Thyroid gland (tissue), 4 donors: Measurements from ENCODE around the gene MTF1.

Source experiments
- POLR2A ChIP-seq, 2 donors: fragments of 450-650 bp; IDR thresholded peaks; one replicate each; pipeline ENCODE4 v1.6.1; 2017; ENCODE audit warnings: antibody characterized with exemption in 2 of 2, mild to moderate bottlenecking in 2 of 2, moderate library complexity in 1 of 2
- TF ChIP-seq, protein P1 (sequence below), 6 experiments: fragments of 200-600 bp in 3 of 6; fragments of 450-650 bp in 3 of 6; sonication (generic) in 3 of 6; IDR thresholded peaks; one replicate each; pipeline ENCODE4 v1.5.1; 2016 to 2019; ENCODE audit warnings: antibody characterized with exemption in 6 of 6, mild to moderate bottlenecking in 2 of 6, inconsistent platforms in 1 of 6, moderate library complexity in 1 of 6

DNA sequence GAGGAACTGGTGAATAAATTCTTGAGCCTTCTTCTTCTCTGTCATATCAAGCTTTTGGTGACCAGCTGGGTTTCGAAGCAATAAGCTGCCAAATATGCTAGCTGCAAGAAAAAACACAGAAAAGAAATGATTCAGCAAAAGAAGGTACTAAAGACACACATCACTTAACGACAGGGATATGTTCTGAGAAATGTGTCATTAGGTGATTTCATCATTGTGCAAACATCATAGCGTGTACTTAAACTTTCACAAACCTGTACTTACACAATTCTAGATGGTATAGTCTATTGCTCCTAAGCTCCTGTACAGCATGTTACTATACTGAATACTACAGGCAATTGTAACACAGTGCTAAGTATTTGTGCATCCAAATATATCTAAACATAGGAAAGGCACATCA lies 2.9 kb upstream of the MTF1 start:
- TF ChIP-seq, protein P1, sequence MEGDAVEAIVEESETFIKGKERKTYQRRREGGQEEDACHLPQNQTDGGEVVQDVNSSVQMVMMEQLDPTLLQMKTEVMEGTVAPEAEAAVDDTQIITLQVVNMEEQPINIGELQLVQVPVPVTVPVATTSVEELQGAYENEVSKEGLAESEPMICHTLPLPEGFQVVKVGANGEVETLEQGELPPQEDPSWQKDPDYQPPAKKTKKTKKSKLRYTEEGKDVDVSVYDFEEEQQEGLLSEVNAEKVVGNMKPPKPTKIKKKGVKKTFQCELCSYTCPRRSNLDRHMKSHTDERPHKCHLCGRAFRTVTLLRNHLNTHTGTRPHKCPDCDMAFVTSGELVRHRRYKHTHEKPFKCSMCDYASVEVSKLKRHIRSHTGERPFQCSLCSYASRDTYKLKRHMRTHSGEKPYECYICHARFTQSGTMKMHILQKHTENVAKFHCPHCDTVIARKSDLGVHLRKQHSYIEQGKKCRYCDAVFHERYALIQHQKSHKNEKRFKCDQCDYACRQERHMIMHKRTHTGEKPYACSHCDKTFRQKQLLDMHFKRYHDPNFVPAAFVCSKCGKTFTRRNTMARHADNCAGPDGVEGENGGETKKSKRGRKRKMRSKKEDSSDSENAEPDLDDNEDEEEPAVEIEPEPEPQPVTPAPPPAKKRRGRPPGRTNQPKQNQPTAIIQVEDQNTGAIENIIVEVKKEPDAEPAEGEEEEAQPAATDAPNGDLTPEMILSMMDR (IDR thresholded peaks at IDR 0.05), result no peak
- no peak for TF ChIP-seq POLR2A (IDR thresholded peaks at IDR 0.05)
